K562 (cell line): ENCODE data around the gene TM4SF18. TPM values are rescaled to one million over a fixed set of nuclear protein-coding genes. Genes with fewer than 3 reads are reported as not detected.

Source experiments
- ATAC-seq: fragments of 200-7000 bp; cut with Tn5 transposase; 3 replicates; pipeline ENCODE4 v1.9.1; 2020; ENCODE audit warnings: moderate library complexity
- BruUV-seq: library from RNA; stranded (reverse); fragments of 400-500 nt; replicated peaks from 2 replicates; lab custom pipeline; 2021; lab: Mats Ljungman, UMichigan
- CTCF ChIA-PET: fragments of 300-600 bp; formaldehyde crosslinking; extraction: SDS; loops from one replicate; lab custom pipeline; 2021; ENCODE audit warnings: low intra/inter-chr PET ratio; lab: Yijun Ruan, JAX
- POLR2A ChIA-PET: fragments of 300-600, 350-650 bp; sonication (Branson Sonifier 250); formaldehyde crosslinking; extraction: SDS; loops from one replicate; lab custom pipeline; 2021; ENCODE audit warnings: antibody characterized with exemption, inconsistent platforms; lab: Yijun Ruan, JAX
- DNase-seq, 4 experiments: peaks; one replicate each; pipeline versions ENCODE4 v3.0.0 to v3.0.0-alpha.2; 2011 to 2018; ENCODE audit warnings: low spot score in 3 of 4, mixed read lengths in 3 of 4; ENCODE audit errors: extremely low read depth in 1 of 4
- FAIRE-seq: peaks from 2 replicates; lab custom pipeline; 2011; peaks lifted over from hg19 to GRCh38; lab: Jason Lieb, UNC
- H2AFZ ChIP-seq: 2 replicates; pipeline ENCODE4 v1.6.0; 2011; ENCODE audit warnings: low read depth, low read length, control low read depth, inconsistent platforms
- H3K27ac ChIP-seq: fragments of 200-600 bp; 3 replicates; pipeline ENCODE4 v1.8.0; 2011; ENCODE audit warnings: low read depth, mild to moderate bottlenecking, control low read depth, inconsistent platforms, low read length, moderate library complexity, mixed read lengths; ENCODE audit errors: extremely low read depth
- H3K27me3 ChIP-seq, 2 experiments: fragments of 300-600 bp in 1 of 2; 2 replicates in 1 of 2; 3 replicates in 1 of 2; pipeline versions ENCODE4 v1.6.0 to v1.8.0; 2011; ENCODE audit warnings: inconsistent platforms in 2 of 2, low read length in 2 of 2, mild to moderate bottlenecking in 1 of 2, mixed read lengths in 1 of 2, moderate library complexity in 1 of 2; ENCODE audit not compliant: control insufficient read depth in 2 of 2, insufficient read depth in 2 of 2
- H3K36me3 ChIP-seq: fragments of 300-600 bp; 3 replicates; pipeline ENCODE4 v1.8.0; 2011; ENCODE audit warnings: mild to moderate bottlenecking, low read length, inconsistent platforms; ENCODE audit not compliant: control insufficient read depth, insufficient read depth
- H3K4me1 ChIP-seq, 2 experiments: fragments of 200-600 bp in 1 of 2; replicated peaks in 1 of 2; 2 replicates in 1 of 2; 3 replicates in 1 of 2; pipeline versions ENCODE4 v1.5.1 to v1.8.0; 2011; ENCODE audit warnings: inconsistent platforms in 2 of 2, low read length in 2 of 2, mild to moderate bottlenecking in 1 of 2, mixed read lengths in 1 of 2, moderate library complexity in 1 of 2; ENCODE audit not compliant: control insufficient read depth in 2 of 2, insufficient read depth in 2 of 2
- H3K4me2 ChIP-seq: 2 replicates; pipeline ENCODE4 v1.6.1; 2011; ENCODE audit warnings: low read length, control low read depth, inconsistent platforms, mixed read lengths; ENCODE audit not compliant: insufficient read depth
- H3K4me3 ChIP-seq: fragments of 200-600 bp; sonication (generic), shearing (Covaris generic); 2 replicates; pipeline ENCODE4 v1.5.1; 2016; ENCODE audit warnings: control low read depth, inconsistent platforms
- H3K79me2 ChIP-seq: fragments of 200-600 bp; 3 replicates; pipeline ENCODE4 v1.8.0; 2011; ENCODE audit warnings: low read length, inconsistent platforms; ENCODE audit not compliant: control insufficient read depth, insufficient read depth
- H3K9ac ChIP-seq, 2 experiments: 2 replicates each; pipeline versions ENCODE4 v1.6.0 to v1.6.1; 2011; ENCODE audit warnings: low read depth in 2 of 2, low read length in 2 of 2, control low read depth in 1 of 2, inconsistent platforms in 1 of 2, mild to moderate bottlenecking in 1 of 2, mixed read lengths in 1 of 2; ENCODE audit not compliant: insufficient read depth in 1 of 2
- H3K9me1 ChIP-seq: one replicate; pipeline ENCODE4 v1.6.0; 2011; ENCODE audit warnings: inconsistent platforms, mild to moderate bottlenecking, low read length, moderate library complexity; ENCODE audit not compliant: control insufficient read depth, insufficient read depth
- H3K9me3 ChIP-seq: replicated peaks from 2 replicates; pipeline ENCODE4 v1.5.1; 2011; ENCODE audit warnings: low read depth, low read length, inconsistent platforms; ENCODE audit not compliant: control insufficient read depth, insufficient read depth
- H4K20me1 ChIP-seq: replicated peaks from 2 replicates; pipeline ENCODE4 v1.6.1; 2011; ENCODE audit warnings: low read length, inconsistent platforms, mixed read lengths; ENCODE audit not compliant: control insufficient read depth, insufficient read depth
- ARHGAP35 ChIP-seq: fragments of 450-650 bp; IDR thresholded peaks from 2 replicates; pipeline ENCODE4 v1.6.1; 2018; ENCODE audit not compliant: partially characterized antibody
- CBX1 ChIP-seq: sonication (generic); IDR thresholded peaks from 2 replicates; pipeline ENCODE4 v1.6.1; 2016; ENCODE audit warnings: antibody characterized with exemption, low read depth, mild to moderate bottlenecking
- CREBBP ChIP-seq: IDR thresholded peaks from one replicate; pipeline ENCODE4 v1.6.1; 2012; ENCODE audit warnings: low read depth, mild to moderate bottlenecking, control low read depth, inconsistent platforms, low read length
- CTBP1 ChIP-seq: fragments of 450-650 bp; IDR thresholded peaks from 2 replicates; pipeline ENCODE4 v1.6.1; 2016; ENCODE audit warnings: borderline replicate concordance
- ETS1 ChIP-seq: conservative IDR thresholded peaks from 2 replicates; pipeline ENCODE4 v1.6.1; 2011; ENCODE audit warnings: low read depth, mild to moderate bottlenecking, low read length; ENCODE audit not compliant: control insufficient read depth
- FOS ChIP-seq: IDR thresholded peaks from 3 replicates; pipeline ENCODE4 v1.6.1; 2011; ENCODE audit not compliant: insufficient read length; ENCODE audit errors: extremely low read depth
- HMBOX1 ChIP-seq: sonication (generic); IDR thresholded peaks from 2 replicates; pipeline ENCODE4 v1.6.1; 2016
- HNRNPLL ChIP-seq: fragments of 200-400 bp; formaldehyde crosslinking; IDR thresholded peaks from 2 replicates; pipeline ENCODE4 v1.6.1; 2017; ENCODE audit warnings: low read length, low read depth, mild to moderate bottlenecking; ENCODE audit not compliant: poor library complexity, severe bottlenecking
- RBM15 ChIP-seq: fragments of 200-400 bp; formaldehyde crosslinking; IDR thresholded peaks from 2 replicates; pipeline ENCODE4 v1.6.1; 2018; ENCODE audit warnings: mild to moderate bottlenecking, low read length, moderate library complexity; ENCODE audit not compliant: insufficient read depth
- SRSF1 ChIP-seq: fragments of 200-400 bp; formaldehyde crosslinking; IDR thresholded peaks from 2 replicates; pipeline ENCODE4 v1.6.1; 2017; ENCODE audit warnings: mild to moderate bottlenecking, low read depth, low read length, moderate library complexity
- TCF3 ChIP-seq: sonication (generic); formaldehyde crosslinking; IDR thresholded peaks from 2 replicates; pipeline ENCODE4 v1.4.0; 2020; ENCODE audit warnings: mild to moderate bottlenecking, missing genetic modification reagents
- ZNF41 ChIP-seq: fragments of 250-450 bp; sonication (Bioruptor Pico); conservative IDR thresholded peaks from 2 replicates; pipeline ENCODE4 v1.4.0; 2020; ENCODE audit warnings: mild to moderate bottlenecking
- ZNF444 ChIP-seq: fragments of 250-450 bp; sonication (Bioruptor Pico); IDR thresholded peaks from 2 replicates; pipeline ENCODE4 v1.4.0; 2020; ENCODE audit warnings: mild to moderate bottlenecking, moderate library complexity
- WGBS: fragments of 100-300 bp; shearing (Covaris generic); methylation state at CpG from one replicate; pipeline ENCODE4 v1.1.6; 2016; ENCODE audit warnings: low coverage, mixed read lengths; ENCODE audit not compliant: insufficient coverage; ENCODE audit errors: missing lambda C conversion rate; 5-methylcytosine and 5-hydroxymethylcytosine counted together
- in situ Hi-C: fragments of 300-500 bp; cut with MboI; formaldehyde crosslinking; loops from 4 replicates; pipeline ENCODE4 v1.15.0; 2018; ENCODE audit warnings: inconsistent platforms, mixed read lengths
- intact Hi-C: fragments of 100-400 bp; cut with micrococcal nuclease; formaldehyde crosslinking; loops from 2 replicates; pipeline ENCODE4 v1.14.2; 2022
- polyA plus RNA-seq, 8 experiments: library from polyadenylated mRNA; depleted of rRNA in 4 of 8; stranded (reverse) in 5 of 8; unstranded in 3 of 8; fragments of >200 nt; fragmentation: Nextera tagmentation in 2 of 8; fragmentation: Illumina TruSeq in 1 of 8; extraction: Ambion mirVana in 2 of 8; extraction: Trizol in 1 of 8; gene quantifications; 2 replicates each; pipeline versions ENCODE4 v1.2.1 to v1.2.3, GENCODE V29; 2011 to 2014; ENCODE audit warnings: inconsistent platforms in 1 of 8, missing spikeins in 1 of 8
- total RNA-seq, 7 experiments: library from RNA; depleted of rRNA in 6 of 7; stranded (reverse); fragments of >200 nt in 6 of 7; fragmentation: Illumina TruSeq in 2 of 7; extraction: Trizol in 2 of 7; gene quantifications; 2 replicates each; pipeline versions ENCODE4 v1.2.1 to v1.2.3, GENCODE V29; 2011 to 2021; ENCODE audit warnings: low replicate concordance in 1 of 7

The TM4SF18 gene
- total and polyA plus RNA-seq, 9 of the 15 experiments (the other 6 are each of a cell fraction or from before 2014, with no cell fraction given), result not detected

DNA sequence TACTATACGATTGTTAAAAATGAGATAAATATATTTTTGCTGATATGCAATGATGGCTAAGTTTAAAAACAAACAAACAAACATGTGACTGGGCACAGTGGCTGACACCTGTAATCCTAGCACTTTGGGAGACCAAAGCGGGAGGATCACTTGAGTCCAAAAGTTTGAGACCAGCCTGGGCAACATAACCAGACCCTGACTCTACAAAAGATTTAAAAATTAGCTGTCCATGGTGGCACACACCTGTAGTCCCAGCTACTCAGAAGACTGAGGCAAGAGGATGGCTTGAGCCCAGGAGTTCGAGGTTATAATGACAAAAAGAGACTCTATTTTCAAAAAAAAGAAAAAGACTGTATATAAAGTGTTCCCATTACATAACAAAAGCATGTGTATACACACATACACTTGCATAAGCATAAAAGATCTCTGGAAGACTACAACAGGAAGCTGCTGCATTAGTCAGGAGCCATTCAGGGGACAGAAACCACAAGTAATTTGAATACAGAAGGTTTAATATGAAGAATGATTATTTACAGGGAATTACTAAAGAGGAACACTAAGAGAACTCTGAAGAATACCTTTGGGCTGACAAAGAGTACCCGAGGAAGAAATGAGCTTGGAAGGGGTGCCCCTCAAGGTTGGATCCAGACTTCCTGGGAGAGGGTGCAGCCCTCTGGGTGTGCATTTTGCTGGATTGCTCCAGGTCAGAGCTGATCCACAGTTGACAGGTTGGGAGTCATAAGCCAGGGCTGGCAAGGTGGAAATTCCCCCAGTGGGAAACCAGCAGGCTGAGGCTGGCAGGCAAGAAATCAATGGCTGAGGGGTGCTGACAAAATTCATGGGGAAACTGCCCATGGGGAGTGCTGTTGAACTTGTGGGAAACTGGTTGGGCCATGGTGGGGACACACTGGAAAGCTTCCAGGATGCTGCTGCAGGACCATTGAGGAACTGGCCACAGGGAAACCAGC, 9.3 kb upstream of the TM4SF18 start:
- Histone ChIP-seq H3K4me3 (no peak overlapping the region), H3K36me3 (no peaks in the 10 kb centered on the region), H3K79me2 (no peaks in the 10 kb centered on the region), H3K4me1 (no peaks in the 10 kb centered on the region), H3K4me2 (no peak overlapping the region), H3K9ac (no peak overlapping the region), H3K27ac (no peak overlapping the region), H3K9me1 (no peaks in the 10 kb centered on the region), H4K20me1 (no peaks in the 10 kb centered on the region), H3K9me3 (no peaks in the 10 kb centered on the region), H3K27me3 (no peaks in the 10 kb centered on the region), H2AFZ (no peak overlapping the region)
- DNase-seq (no peak), ATAC-seq (no peak), FAIRE-seq (no peak)
- in situ Hi-C loops, result no loop called here
- POLR2A ChIA-PET, result no interaction called here
- intact Hi-C loops, result no loop called here
- BruUV-seq, result no TSS peak
- WGBS, result 0% methylated on average over 4 of the region's 4 CpGs
- TF ChIP-seq HMBOX1 (no peak), ARHGAP35 (no peak), CBX1 (no peak), FOS (no peak), RBM15 (no peak), ZNF444 (CRISPR knock-in tag) (no peak), ZNF41 (CRISPR knock-in tag) (no peak), SRSF1 (no peak), HNRNPLL (no peak), CREBBP (no peak), CTBP1 (no peak), ETS1 (no peak), TCF3 (CRISPR knock-in tag) (no peak)
- CTCF ChIA-PET, result no interaction called here
